GM23338 (cell line): Measurements from ENCODE around the gene HCFC1. TPM values are rescaled to one million over a fixed set of nuclear protein-coding genes. Genes with fewer than 3 reads are reported as not detected.

Source experiments
- ATAC-seq: fragments of 200-7000 bp; cut with Tn5 transposase; 3 replicates; pipeline ENCODE4 v1.9.1; 2020
- DNase-seq: peaks from one replicate; pipeline ENCODE4 v3.0.0-alpha.2; 2015; ENCODE audit warnings: low spot score
- H2AFZ ChIP-seq: fragments of 200-600 bp; sonication (generic); 2 replicates; pipeline ENCODE4 v1.8.0; 2016; ENCODE audit warnings: antibody characterized with exemption, mild to moderate bottlenecking, moderate library complexity
- H3F3A ChIP-seq: fragments of 200-600 bp; sonication (generic); replicated peaks from 2 replicates; pipeline ENCODE4 v1.8.0; 2017; ENCODE audit warnings: antibody characterized with exemption, mixed run types, low read depth
- H3K27ac ChIP-seq: fragments of 200-600 bp; sonication (generic); 2 replicates; pipeline ENCODE4 v1.6.1; 2016; ENCODE audit warnings: low read depth
- H3K27me3 ChIP-seq: fragments of 200-600 bp; sonication (generic); 2 replicates; pipeline ENCODE4 v1.8.0; 2016; ENCODE audit warnings: mild to moderate bottlenecking, mixed run types, moderate library complexity; ENCODE audit not compliant: insufficient read depth
- H3K36me3 ChIP-seq: fragments of 200-600 bp; sonication (generic); 2 replicates; pipeline ENCODE4 v1.8.0; 2016; ENCODE audit warnings: mild to moderate bottlenecking; ENCODE audit not compliant: insufficient read depth
- H3K4me1 ChIP-seq: fragments of 200-600 bp; sonication (generic); 2 replicates; pipeline ENCODE4 v1.8.0; 2016; ENCODE audit warnings: mild to moderate bottlenecking, moderate library complexity; ENCODE audit not compliant: insufficient read depth
- H3K4me2 ChIP-seq: fragments of 200-600 bp; sonication (generic); 2 replicates; pipeline ENCODE4 v1.7.1; 2017; ENCODE audit warnings: mixed run types
- H3K4me3 ChIP-seq: fragments of 200-600 bp; sonication (generic); 2 replicates; pipeline ENCODE4 v1.6.1; 2016; ENCODE audit warnings: mixed run types
- H3K79me2 ChIP-seq: fragments of 200-600 bp; sonication (generic); replicated peaks from 2 replicates; pipeline ENCODE4 v1.8.0; 2017; ENCODE audit warnings: mild to moderate bottlenecking; ENCODE audit not compliant: insufficient read depth
- H3K9me2 ChIP-seq: fragments of 200-600 bp; sonication (generic); 2 replicates; pipeline ENCODE4 v1.8.0; 2017; ENCODE audit not compliant: insufficient read depth
- H4K20me1 ChIP-seq: fragments of 200-600 bp; sonication (generic); replicated peaks from 2 replicates; pipeline ENCODE4 v1.8.0; 2017; ENCODE audit warnings: mild to moderate bottlenecking; ENCODE audit not compliant: insufficient read depth
- H3K27ac Mint-ChIP-seq: 2 replicates; pipeline ENCODE4 v1.8.0; 2020; ENCODE audit warnings: inconsistent platforms, mild to moderate bottlenecking, moderate library complexity, mixed read lengths
- H3K27me3 Mint-ChIP-seq: 3 replicates; pipeline ENCODE4 v1.8.0; 2022; ENCODE audit warnings: low read depth, mild to moderate bottlenecking, moderate library complexity, mixed read lengths, inconsistent platforms; ENCODE audit not compliant: insufficient read depth, poor library complexity
- H3K36me3 Mint-ChIP-seq: 3 replicates; pipeline ENCODE4 v1.8.0; 2021; ENCODE audit warnings: low read depth, mild to moderate bottlenecking, inconsistent platforms, moderate library complexity, mixed read lengths
- H3K4me1 Mint-ChIP-seq: 3 replicates; pipeline ENCODE4 v1.8.0; 2020; ENCODE audit warnings: mild to moderate bottlenecking, inconsistent platforms, mixed read lengths
- H3K4me3 Mint-ChIP-seq: 3 replicates; pipeline ENCODE4 v1.8.0; 2021; ENCODE audit warnings: moderate library complexity, mild to moderate bottlenecking, inconsistent platforms, mixed read lengths
- H3K9me3 Mint-ChIP-seq: 3 replicates; pipeline ENCODE4 v1.8.0; 2020; ENCODE audit warnings: moderate library complexity, mild to moderate bottlenecking, inconsistent platforms, mixed read lengths
- CREB1 ChIP-seq: fragments of 250-450 bp; sonication (Bioruptor Pico); IDR thresholded peaks from 2 replicates; pipeline ENCODE4 v1.5.0; 2020; ENCODE audit warnings: low read depth, mild to moderate bottlenecking, moderate library complexity
- EZH2 ChIP-seq: fragments of 200-600 bp; sonication (generic); IDR thresholded peaks from one replicate; pipeline ENCODE4 v1.8.0; 2017; ENCODE audit warnings: antibody characterized with exemption, mild to moderate bottlenecking, low read depth; ENCODE audit not compliant: unreplicated experiment
- EZH2phosphoT487 ChIP-seq: fragments of 200-600 bp; sonication (generic); IDR thresholded peaks from one replicate; pipeline ENCODE4 v1.8.1; 2018; ENCODE audit warnings: antibody characterized with exemption; ENCODE audit not compliant: unreplicated experiment
- JUNB ChIP-seq: IDR thresholded peaks from one replicate; pipeline ENCODE4 v1.6.1; 2016; ENCODE audit warnings: antibody characterized with exemption; ENCODE audit not compliant: unreplicated experiment
- NANOG ChIP-seq: IDR thresholded peaks from 2 replicates; pipeline ENCODE4 v1.6.1; 2016; ENCODE audit warnings: antibody characterized with exemption, borderline replicate concordance
- POLR2AphosphoS5 ChIP-seq: IDR thresholded peaks from 2 replicates; pipeline ENCODE4 v1.6.1; 2016; ENCODE audit warnings: antibody characterized with exemption, low read depth
- STAT1 ChIP-seq: IDR thresholded peaks from one replicate; pipeline ENCODE4 v1.6.1; 2016; ENCODE audit warnings: antibody characterized with exemption; ENCODE audit not compliant: unreplicated experiment
- ZNF114 ChIP-seq: fragments of 250-450 bp; sonication (Bioruptor Pico); IDR thresholded peaks from 2 replicates; pipeline ENCODE4 v1.5.0; 2020; ENCODE audit warnings: mild to moderate bottlenecking, moderate library complexity
- ZNF331 ChIP-seq: fragments of 250-450 bp; sonication (Bioruptor Pico); IDR thresholded peaks from 2 replicates; pipeline ENCODE4 v1.5.0; 2020; ENCODE audit warnings: low read depth, mild to moderate bottlenecking, moderate library complexity
- polyA plus RNA-seq: library from polyadenylated mRNA; unstranded; fragments of >200 nt; fragmentation: Nextera tagmentation; extraction: Ambion mirVana; gene quantifications from 2 replicates; pipeline ENCODE4 v1.2.1, GENCODE V29; 2016
- total RNA-seq: library from RNA; depleted of rRNA; stranded (reverse); fragments of >200 nt; shearing (Covaris generic); gene quantifications from 2 replicates; pipeline ENCODE4 v1.2.3, GENCODE V29; 2014
- TF ChIP-seq, protein P1 (sequence below), 2 experiments: fragments of 200-600 bp in 1 of 2; sonication (generic) in 1 of 2; conservative IDR thresholded peaks; 2 replicates each; pipeline versions ENCODE4 v1.5.1 to v1.6.1; 2016 to 2017; ENCODE audit warnings: antibody characterized with exemption in 2 of 2, low read depth in 2 of 2, mild to moderate bottlenecking in 2 of 2, moderate library complexity in 1 of 2
- TF ChIP-seq, protein P2 (sequence below): fragments of 250-450 bp; sonication (Bioruptor Pico); IDR thresholded peaks from 2 replicates; pipeline ENCODE4 v1.5.0; 2020; ENCODE audit warnings: mild to moderate bottlenecking, moderate library complexity
- TF ChIP-seq, protein P3 (sequence below): IDR thresholded peaks from 2 replicates; pipeline ENCODE4 v1.6.1; 2016; ENCODE audit warnings: antibody characterized with exemption
- TF ChIP-seq, protein P4 (sequence below): IDR thresholded peaks from one replicate; pipeline ENCODE4 v1.6.1; 2018; ENCODE audit warnings: antibody characterized with exemption; ENCODE audit not compliant: unreplicated experiment

HCFC1 gene
- total and polyA plus RNA-seq, 2 experiments from 2014 or later = 33.0 to 188 TPM

DNA sequence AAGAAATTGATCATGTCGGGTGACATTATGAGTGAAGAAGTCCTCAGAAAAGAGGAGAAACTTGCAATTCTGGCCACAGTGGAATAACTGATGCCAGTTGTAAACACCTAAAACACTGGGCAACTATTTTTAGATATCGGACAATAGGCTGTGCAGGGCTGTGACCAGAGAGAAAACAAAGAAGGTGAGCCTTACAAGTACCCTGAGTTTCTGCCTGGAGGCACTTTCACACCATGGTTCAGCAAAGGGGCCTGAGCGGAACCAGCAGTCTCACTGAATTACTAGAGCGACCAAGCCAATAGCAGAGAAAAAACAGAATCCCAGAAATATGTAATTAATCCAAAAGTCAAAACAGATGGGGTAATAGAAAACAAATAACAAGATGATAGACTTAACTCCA, 36.9 kb upstream of the HCFC1 start:
- Mint-ChIP-seq H3K9me3 (no peaks in the 10 kb centered on the region), H3K4me3 (no peak overlapping the region), H3K27ac (no peak overlapping the region), H3K4me1 (peaks cover 1% of the 10 kb centered on the region; the same call in 2 of the 3 replicates), H3K27me3 (peaks cover 2% of the 10 kb centered on the region), H3K36me3 (peaks cover 17% of the 10 kb centered on the region; the same call in 2 of the 3 replicates)
- Histone ChIP-seq H4K20me1 (no peaks in the 10 kb centered on the region), H3K4me1 (no peaks in the 10 kb centered on the region), H2AFZ (no peak overlapping the region), H3K36me3 (no peaks in the 10 kb centered on the region), H3F3A (no peaks in the 10 kb centered on the region), H3K27ac (no peak overlapping the region), H3K4me3 (no peak overlapping the region), H3K27me3 (no peaks in the 10 kb centered on the region), H3K79me2 (no peaks in the 10 kb centered on the region), H3K4me2 (no peak overlapping the region), H3K9me2 (no peaks in the 10 kb centered on the region)
- ATAC-seq (no peak), DNase-seq (no peak)
- TF ChIP-seq, protein P1, sequence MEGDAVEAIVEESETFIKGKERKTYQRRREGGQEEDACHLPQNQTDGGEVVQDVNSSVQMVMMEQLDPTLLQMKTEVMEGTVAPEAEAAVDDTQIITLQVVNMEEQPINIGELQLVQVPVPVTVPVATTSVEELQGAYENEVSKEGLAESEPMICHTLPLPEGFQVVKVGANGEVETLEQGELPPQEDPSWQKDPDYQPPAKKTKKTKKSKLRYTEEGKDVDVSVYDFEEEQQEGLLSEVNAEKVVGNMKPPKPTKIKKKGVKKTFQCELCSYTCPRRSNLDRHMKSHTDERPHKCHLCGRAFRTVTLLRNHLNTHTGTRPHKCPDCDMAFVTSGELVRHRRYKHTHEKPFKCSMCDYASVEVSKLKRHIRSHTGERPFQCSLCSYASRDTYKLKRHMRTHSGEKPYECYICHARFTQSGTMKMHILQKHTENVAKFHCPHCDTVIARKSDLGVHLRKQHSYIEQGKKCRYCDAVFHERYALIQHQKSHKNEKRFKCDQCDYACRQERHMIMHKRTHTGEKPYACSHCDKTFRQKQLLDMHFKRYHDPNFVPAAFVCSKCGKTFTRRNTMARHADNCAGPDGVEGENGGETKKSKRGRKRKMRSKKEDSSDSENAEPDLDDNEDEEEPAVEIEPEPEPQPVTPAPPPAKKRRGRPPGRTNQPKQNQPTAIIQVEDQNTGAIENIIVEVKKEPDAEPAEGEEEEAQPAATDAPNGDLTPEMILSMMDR (conservative IDR thresholded peaks at IDR 0.05; ENCODE audit: low read depth in 2 of 2) = no peak
- TF ChIP-seq EZH2 = no peak
- no peak for TF ChIP-seq ZNF114
- TF ChIP-seq, protein P2, sequence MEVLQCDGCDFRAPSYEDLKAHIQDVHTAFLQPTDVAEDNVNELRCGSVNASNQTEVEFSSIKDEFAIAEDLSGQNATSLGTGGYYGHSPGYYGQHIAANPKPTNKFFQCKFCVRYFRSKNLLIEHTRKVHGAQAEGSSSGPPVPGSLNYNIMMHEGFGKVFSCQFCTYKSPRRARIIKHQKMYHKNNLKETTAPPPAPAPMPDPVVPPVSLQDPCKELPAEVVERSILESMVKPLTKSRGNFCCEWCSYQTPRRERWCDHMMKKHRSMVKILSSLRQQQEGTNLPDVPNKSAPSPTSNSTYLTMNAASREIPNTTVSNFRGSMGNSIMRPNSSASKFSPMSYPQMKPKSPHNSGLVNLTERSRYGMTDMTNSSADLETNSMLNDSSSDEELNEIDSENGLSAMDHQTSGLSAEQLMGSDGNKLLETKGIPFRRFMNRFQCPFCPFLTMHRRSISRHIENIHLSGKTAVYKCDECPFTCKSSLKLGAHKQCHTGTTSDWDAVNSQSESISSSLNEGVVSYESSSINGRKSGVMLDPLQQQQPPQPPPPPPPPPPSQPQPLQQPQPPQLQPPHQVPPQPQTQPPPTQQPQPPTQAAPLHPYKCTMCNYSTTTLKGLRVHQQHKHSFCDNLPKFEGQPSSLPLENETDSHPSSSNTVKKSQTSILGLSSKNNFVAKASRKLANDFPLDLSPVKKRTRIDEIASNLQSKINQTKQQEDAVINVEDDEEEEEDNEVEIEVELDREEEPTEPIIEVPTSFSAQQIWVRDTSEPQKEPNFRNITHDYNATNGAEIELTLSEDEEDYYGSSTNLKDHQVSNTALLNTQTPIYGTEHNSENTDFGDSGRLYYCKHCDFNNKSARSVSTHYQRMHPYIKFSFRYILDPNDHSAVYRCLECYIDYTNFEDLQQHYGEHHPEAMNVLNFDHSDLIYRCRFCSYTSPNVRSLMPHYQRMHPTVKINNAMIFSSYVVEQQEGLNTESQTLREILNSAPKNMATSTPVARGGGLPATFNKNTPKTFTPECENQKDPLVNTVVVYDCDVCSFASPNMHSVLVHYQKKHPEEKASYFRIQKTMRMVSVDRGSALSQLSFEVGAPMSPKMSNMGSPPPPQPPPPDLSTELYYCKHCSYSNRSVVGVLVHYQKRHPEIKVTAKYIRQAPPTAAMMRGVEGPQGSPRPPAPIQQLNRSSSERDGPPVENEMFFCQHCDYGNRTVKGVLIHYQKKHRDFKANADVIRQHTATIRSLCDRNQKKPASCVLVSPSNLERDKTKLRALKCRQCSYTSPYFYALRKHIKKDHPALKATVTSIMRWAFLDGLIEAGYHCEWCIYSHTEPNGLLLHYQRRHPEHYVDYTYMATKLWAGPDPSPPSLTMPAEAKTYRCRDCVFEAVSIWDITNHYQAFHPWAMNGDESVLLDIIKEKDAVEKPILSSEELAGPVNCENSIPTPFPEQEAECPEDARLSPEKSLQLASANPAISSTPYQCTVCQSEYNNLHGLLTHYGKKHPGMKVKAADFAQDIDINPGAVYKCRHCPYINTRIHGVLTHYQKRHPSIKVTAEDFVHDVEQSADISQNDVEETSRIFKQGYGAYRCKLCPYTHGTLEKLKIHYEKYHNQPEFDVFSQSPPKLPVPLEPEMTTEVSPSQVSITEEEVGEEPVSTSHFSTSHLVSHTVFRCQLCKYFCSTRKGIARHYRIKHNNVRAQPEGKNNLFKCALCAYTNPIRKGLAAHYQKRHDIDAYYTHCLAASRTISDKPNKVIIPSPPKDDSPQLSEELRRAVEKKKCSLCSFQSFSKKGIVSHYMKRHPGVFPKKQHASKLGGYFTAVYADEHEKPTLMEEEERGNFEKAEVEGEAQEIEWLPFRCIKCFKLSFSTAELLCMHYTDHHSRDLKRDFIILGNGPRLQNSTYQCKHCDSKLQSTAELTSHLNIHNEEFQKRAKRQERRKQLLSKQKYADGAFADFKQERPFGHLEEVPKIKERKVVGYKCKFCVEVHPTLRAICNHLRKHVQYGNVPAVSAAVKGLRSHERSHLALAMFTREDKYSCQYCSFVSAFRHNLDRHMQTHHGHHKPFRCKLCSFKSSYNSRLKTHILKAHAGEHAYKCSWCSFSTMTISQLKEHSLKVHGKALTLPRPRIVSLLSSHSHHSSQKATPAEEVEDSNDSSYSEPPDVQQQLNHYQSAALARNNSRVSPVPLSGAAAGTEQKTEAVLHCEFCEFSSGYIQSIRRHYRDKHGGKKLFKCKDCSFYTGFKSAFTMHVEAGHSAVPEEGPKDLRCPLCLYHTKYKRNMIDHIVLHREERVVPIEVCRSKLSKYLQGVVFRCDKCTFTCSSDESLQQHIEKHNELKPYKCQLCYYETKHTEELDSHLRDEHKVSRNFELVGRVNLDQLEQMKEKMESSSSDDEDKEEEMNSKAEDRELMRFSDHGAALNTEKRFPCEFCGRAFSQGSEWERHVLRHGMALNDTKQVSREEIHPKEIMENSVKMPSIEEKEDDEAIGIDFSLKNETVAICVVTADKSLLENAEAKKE (CRISPR knock-in tag) = no peak
- TF ChIP-seq CREB1 (CRISPR knock-in tag) = no peak
- TF ChIP-seq, protein P3, sequence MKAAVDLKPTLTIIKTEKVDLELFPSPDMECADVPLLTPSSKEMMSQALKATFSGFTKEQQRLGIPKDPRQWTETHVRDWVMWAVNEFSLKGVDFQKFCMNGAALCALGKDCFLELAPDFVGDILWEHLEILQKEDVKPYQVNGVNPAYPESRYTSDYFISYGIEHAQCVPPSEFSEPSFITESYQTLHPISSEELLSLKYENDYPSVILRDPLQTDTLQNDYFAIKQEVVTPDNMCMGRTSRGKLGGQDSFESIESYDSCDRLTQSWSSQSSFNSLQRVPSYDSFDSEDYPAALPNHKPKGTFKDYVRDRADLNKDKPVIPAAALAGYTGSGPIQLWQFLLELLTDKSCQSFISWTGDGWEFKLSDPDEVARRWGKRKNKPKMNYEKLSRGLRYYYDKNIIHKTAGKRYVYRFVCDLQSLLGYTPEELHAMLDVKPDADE = no peak
- no peak for TF ChIP-seq EZH2phosphoT487
- TF ChIP-seq ZNF331 (CRISPR knock-in tag) = no peak
- TF ChIP-seq STAT1 = no peak
- TF ChIP-seq JUNB = no peak
- TF ChIP-seq, protein P4, sequence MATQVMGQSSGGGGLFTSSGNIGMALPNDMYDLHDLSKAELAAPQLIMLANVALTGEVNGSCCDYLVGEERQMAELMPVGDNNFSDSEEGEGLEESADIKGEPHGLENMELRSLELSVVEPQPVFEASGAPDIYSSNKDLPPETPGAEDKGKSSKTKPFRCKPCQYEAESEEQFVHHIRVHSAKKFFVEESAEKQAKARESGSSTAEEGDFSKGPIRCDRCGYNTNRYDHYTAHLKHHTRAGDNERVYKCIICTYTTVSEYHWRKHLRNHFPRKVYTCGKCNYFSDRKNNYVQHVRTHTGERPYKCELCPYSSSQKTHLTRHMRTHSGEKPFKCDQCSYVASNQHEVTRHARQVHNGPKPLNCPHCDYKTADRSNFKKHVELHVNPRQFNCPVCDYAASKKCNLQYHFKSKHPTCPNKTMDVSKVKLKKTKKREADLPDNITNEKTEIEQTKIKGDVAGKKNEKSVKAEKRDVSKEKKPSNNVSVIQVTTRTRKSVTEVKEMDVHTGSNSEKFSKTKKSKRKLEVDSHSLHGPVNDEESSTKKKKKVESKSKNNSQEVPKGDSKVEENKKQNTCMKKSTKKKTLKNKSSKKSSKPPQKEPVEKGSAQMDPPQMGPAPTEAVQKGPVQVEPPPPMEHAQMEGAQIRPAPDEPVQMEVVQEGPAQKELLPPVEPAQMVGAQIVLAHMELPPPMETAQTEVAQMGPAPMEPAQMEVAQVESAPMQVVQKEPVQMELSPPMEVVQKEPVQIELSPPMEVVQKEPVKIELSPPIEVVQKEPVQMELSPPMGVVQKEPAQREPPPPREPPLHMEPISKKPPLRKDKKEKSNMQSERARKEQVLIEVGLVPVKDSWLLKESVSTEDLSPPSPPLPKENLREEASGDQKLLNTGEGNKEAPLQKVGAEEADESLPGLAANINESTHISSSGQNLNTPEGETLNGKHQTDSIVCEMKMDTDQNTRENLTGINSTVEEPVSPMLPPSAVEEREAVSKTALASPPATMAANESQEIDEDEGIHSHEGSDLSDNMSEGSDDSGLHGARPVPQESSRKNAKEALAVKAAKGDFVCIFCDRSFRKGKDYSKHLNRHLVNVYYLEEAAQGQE = no peak
- TF ChIP-seq NANOG = no peak
- no peak for TF ChIP-seq POLR2AphosphoS5
